Vagina (tissue), 2 donors: ENCODE results near the gene RNU6-8.

Experiments used
- CTCF ChIP-seq, 3 experiments: fragments of 450-650 bp in 2 of 3; fragments of 200-600 bp in 1 of 3; sonication (generic) in 1 of 3; IDR thresholded peaks; one replicate each; pipeline ENCODE4 v1.5.1; 2017 to 2019; ENCODE audit warnings: antibody characterized with exemption in 3 of 3, mild to moderate bottlenecking in 2 of 3, moderate library complexity in 2 of 3
- POLR2A ChIP-seq, 2 donors: fragments of 450-650 bp; IDR thresholded peaks; one replicate each; pipeline ENCODE4 v1.6.1; 2017; ENCODE audit warnings: antibody characterized with exemption in 2 of 2, mild to moderate bottlenecking in 2 of 2, moderate library complexity in 2 of 2
- POLR2AphosphoS5 ChIP-seq, 2 donors: sonication (generic); formaldehyde crosslinking; IDR thresholded peaks; one replicate each; pipeline ENCODE4 v1.9.0; 2017; ENCODE audit warnings: antibody characterized with exemption in 2 of 2, mild to moderate bottlenecking in 2 of 2, low read depth in 1 of 2; ENCODE audit not compliant: insufficient read depth in 1 of 2

GRCh38 chr14:32249780-32250179 is 46.7 kb upstream of the RNU6-8 start:
- TF ChIP-seq CTCF (IDR thresholded peaks at IDR 0.05) (no peak), POLR2AphosphoS5 (IDR thresholded peaks at IDR 0.05; ENCODE audit: insufficient read depth in 1 of 2, low read depth in 1 of 2) (no peak), POLR2A (IDR thresholded peaks at IDR 0.05) (no peak)
